ENCODE data around the gene QSOX1.

Gene QSOX1

DNA sequence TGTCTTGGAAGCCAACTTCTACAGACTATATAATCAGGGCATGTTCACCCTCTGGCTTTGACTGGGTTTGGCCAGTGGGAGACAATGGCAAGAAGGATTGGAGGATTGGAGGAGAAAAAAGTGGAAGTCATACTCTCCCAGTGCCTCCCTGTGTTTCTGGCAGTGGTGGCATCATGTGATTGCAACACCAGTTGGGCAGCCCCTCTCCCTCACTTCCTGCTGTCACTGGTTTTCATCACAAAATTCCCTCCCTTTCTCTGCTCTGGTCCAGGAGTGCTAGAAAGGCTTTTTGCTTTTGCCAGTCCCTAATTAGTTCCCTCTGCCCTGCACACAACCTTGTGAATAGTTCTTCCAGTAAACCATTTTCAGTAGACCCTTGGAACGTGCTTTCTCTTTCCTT, 3.7 kb upstream of the QSOX1 start:
- DNase-seq = no peak

DNA sequence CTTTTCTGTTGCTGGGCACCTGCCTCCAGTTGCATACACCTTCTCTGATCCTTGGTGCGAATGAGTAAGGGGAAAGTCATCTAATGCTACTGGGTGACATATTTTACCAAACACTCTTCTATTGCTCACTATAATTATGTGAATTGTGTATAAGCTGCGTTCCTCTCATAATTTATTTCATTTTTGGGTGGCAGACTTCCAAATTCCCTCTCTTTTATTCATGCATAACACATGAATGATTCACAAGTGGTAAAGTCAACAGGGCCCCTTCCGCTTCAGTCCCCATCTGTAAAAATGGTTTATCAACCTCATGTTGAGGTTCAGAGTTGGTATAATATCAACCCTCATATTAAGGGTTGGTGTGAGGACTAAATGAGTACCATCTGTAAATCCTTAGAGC, 3.2 kb upstream of the QSOX1 start:
- DNase-seq = no peak

DNA sequence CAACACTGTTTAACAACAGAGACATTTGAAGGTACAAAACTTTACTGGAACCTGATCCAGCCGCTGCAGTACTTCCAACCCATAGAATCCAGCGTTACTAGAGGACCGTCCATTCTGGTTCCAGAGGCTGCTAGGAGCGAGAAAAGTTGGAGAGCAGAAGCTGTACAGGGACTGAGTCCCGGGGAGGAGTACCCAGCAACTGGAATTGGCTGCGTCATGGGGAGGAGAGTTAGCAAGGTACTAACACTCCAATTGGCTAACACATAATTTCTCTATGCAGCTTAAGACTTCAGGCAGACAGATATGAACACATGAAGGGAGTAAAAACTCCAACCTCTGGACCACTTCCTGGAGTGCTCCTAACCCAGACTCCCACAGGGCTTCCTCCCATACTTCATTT, 2.1 kb upstream of the QSOX1 start:
- DNase-seq = no peak

DNA sequence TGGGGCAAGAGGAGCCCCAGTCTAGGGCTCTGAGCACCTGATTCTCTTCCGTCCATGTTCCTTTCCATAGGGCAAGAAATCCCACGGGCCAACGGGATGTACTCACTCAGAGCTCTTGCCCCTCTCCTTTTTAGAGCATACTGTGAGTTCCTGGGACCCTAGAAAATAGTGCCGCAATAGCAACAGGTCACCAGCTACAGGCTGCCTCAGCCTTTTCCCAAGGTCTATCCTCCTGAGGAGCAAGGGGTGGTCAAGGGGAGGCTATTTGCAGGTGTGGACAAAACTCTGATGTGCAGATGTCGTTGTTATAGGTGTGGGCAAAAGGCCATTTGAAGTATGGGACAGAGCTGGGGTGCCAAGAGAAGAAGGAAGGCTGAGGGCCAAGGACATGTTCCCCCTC, 1.6 kb upstream of the QSOX1 start:
- DNase-seq = no peak

DNA sequence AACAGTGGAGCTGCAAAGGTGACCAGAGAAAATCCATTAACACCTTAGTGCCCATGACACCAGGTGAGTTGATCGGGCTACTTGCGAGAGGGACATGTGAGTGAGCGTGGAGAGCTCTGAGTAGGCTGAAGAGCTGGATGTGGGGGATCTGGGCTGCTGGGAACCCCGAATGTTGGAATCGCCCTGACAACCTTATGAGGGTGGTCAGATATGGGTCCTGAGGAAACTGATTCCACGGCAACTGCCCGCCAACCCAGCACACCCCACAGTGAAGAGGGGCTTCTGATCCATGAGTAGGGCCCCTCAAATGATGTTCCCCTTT, 705 bp upstream of the QSOX1 start:
- DNase-seq = no peak

DNA sequence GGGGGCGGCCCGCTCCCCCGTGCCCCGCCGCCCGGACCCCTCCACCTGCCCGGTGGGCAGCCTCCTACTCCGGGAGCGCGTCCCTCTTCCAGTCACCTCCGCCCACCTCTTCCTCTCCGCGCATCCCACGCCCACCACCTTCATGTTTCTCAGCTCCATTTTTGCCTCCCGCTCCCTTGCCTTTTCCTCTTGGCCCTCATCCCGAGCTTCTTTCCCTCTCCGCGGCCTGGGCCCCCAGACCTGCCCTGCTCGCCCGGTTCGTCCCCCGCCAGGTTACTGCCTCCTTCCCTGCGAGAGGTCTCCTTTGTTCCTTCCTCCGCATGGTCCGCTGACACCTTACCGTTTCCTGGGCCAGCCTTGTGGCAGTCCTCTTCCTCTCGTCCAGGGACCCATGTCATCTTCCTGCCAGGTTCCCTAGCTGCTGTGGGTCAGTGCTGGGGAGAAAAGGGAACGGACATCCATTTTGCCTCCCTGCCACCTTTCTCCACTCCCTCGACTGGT, 563 bp downstream of the QSOX1 start:
- DNase-seq = no peak

DNA sequence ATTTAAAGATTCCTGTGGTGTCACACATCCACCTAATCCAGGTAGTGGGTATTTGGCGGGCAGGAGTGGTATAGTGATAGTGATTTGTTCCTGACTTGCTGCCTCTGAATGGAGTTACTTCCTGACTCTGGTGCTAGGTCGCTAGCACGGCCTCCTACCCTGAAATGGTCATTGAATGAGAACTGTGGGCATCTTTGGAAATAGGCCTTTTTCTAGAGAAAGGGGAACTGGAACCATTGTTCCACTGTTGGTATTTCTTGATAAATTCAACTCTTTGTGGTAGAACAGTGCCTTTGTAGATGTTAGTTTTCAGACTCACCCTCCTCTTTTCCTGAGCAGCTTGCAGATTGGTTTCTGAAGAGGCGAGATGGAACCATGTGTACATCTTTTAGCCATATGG, 1.5 kb downstream of the QSOX1 start:
- no peak for DNase-seq

DNA sequence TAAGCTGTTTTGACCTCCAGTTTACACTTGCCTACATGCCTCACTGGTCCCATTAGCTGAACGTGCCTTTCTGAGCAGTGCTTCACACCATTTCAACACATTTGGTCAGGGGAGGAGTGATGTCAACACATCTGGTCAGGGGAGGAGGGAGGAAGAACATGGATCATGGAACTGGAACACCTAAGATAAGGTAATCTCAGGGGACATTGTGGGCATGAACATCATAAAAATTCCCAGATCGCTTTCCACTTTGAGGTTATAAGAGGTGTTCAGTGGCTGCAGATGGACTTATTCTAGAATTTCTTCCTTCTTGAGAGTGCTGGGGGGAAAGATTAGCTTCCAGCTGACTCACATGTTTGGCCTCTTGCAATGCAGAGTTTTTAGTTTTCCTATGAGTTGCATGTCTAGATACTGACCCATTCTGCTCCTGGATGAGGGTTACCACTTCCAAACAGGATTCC, 2.0 kb downstream of the QSOX1 start:
- no peak for DNase-seq

DNA sequence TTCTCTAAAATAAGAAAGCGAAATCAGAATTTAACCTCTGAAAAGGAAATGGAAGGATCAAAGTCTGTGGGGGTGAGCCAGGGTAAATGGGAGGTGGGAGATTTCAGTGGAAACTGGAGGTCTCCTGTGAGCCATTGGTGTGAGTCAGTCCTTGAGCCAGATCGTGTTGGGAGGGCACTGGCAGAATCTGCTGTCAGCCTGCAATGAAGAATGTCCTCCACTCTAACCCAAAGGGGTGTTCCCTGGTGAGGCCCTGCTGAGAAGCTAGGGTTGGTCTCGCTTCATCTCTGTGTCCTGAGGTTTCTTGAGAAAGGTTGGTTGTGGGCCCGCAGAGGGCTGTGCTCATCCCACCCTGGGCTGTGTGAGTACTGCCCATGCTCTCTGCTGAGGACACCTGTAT, 2.4 kb downstream of the QSOX1 start:
- DNase-seq = no peak

DNA sequence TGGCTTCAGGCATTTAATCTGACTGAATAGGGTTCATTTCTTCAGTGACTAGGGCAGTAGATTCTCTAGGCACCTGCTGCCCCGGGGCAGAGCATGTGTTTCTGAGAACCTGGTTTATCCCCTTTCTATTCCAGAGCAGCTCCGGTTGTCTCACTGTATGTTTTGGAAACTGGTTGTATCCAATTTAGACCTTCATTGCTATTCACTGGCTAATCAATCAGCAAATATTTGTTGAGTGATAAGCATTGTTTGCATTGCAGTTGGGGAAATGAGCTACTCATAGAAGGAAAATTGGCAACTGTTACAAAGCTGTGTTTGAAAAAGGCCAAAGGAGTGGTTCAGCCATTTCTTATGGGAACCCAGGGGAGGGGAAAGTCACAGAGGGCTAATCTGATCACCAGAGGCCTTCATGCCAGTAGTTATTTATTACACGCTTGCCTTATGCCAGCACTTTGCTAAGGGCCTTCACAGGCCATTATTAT, 2.9 kb downstream of the QSOX1 start:
- no peak for DNase-seq

DNA sequence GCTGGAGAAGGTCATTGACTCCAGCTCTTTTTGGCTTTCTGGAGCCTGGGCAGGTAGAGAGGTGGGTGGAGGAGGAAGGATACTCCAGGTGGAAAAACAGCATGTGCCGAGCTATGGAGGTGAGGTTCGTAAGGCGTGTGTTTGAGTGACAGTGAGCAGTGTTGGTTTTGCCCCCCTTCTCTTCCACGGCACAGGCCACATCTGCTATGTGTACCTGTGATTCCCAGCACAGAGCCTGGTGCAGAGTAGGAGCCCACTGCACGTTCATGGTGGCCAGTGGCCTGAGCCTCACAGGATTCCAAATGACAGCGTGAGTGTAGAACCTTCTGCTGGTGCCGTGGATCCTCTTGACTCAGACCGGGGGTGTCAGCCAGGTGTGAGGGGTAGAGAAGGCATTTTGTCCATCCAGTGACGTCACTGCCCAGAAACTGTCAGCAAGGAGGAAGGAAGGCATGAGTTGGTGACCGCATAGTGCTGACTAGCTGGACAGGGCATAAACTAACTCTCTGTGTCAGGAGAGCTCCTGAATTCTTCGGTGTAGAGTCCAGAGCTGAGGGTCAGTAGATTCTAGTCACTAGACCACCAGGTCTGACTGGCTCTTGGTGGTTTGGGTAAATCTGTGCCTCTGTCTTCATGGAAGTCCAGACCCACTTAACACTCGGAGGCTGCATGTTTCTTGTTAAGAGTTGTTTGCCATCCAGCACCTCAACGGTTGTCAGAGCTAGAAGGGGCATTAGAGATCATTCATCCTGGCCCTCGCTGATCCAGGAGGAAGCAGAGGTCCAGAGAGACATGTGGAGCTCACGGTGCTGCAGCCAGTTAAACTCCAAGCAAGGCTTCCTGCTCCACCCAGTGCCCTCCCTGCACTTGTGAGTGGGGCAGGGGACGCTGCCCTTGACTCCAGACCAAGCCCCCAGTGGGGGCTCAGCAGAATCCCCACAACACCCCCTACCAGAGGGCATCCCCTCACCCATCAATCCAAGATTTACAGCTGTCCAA, 3.8 kb downstream of the QSOX1 start:
- DNase-seq = no peak

DNA sequence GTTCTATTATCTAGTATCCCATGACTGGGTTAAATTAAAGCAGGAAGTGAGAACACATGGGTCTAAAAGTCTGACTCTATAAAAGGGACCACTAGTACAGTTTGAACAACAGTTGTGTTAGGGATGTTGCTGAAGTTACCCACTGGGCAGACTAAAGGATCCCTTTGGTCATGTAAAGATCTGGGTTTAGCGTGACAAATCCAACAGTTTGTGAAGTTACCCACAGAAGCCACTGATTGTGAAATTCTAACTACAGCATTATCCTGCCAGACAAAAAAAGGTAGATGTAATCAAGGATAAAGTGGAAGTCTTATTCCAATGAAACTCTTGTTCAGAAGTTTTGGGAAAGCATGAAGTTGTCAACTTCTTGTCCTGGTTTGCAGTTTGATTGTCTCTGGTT, 5.7 kb downstream of the QSOX1 start:
- no peak for DNase-seq

DNA sequence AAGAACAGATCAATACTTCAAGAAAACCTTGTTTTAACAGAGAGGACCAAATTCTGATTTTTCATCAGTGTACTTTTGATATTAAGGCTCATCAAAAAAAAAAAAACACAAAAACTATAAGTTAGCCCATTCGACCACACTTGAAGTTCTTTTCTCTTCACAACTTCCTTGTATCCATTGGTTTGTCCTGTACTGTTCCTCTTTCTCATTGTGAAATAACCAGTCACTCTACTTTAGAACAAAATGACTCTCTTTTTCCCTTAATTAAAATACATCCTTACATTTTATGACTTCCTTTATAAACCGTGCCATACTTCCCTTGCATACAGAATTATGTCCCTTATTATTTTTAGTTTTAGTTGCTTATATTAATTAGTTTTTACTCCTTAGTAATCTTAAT, 8.4 kb downstream of the QSOX1 start:
- DNase-seq = no peak

DNA sequence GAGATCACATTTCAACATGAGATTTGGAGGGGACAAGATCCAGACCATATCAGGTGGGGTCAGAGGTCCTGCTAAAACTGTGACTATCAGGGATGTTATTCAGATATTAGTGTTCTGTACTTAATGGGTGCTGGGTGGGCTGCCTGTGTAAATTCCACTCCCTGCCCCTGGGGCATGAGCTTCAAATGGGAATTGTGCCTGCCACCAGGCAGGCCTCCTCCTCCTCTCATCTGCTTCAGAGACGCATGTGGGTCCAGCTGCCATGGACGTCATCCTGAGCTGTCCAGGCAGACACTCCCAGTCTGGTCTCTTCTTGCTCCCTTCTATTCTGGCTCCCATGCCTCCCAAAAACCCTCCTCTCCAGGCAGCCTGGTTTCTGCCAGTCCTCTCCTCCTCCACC, 10.4 kb downstream of the QSOX1 start:
- DNase-seq = no peak

DNA sequence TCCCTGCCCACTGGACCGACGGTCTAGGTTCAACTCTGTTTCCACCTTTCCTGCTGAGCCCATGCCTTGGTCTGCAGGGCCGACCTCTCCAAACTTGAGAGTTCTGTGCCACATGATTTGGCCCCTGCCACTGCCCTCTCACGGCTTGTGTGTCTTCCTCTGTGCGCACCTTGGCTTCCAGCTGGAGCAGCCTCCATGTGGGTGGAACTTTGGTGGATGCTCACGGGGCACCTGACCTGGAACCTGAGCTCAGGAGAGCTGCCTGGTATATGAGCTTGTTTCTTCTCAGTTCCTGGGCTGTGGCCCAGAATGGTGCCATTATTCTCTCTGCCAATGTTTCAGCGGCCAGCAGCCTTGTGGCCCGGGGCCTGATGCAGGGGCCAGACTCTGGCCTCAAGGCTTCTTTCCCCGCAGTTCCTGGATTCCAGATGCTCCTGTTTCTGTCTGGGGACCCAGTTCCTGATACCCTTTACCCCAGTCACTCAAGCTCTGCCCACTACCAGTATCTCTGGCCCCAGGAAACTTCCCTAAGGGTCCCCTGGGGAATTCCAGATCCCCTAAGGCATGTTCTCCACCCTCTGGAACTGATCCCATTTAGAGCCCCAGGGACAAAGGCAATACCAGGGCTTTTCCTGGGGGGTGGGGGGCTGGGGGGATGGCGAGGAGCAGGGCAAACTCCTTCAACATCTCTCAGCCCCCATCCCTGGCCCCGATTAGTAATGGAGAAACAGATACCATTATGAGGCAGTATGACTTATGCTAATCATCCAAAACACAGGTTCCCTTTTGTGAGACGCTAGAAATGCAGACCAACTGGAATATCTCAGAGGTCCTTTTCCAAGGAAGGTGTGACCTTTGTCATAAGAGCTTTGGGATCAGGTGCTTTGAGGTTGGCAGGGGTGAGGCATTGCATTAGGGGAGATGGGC, 11.1 kb downstream of the QSOX1 start:
- no peak for DNase-seq

DNA sequence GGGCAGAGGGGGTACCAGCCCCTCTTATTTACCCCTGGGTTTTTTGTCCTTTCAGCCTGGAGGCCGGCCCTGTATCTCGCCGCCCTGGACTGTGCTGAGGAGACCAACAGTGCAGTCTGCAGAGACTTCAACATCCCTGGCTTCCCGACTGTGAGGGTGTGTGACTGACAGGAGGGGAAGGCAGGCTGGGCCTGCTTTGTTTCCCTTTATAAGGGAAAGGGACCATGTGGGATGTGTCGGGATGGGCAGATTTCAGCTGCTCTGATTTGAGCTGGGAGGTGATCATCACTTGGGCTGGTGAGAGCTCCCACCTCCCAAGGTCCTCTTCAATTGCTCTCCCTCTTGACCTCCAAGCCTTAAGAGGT, 11.7 kb downstream of the QSOX1 start:
- no peak for DNase-seq

DNA sequence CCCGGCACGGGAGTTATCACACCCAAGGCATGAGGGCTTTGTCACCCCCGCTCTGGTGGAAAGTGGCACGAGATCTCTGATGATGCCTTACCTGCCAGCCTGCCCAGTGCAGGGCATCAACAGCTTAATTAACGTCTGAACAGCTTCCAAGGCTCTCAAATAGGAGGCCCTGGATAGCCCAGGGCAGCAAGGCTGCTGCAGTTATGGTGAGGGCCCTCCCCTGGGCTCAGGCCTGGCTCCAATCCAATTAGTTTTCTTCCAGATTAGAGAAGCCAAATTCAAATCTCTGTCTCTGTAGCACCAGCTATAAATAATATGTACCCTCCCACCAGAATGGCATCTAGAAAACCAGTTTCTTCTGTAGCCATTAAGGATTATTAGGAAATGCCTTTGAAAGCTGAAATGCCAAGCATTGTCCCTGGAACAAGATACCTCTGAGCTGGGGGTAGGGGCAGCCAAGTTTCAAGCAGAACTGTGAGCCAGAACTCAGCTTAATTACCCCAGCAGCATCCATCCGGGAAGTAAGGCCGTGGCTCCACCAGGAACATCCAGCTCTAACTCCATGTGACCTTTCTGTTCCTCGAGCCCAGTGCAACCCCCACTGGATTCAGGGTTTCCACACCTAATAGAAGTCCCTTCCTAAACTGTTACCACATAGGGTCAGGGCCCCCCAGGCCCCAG, 12.5 kb downstream of the QSOX1 start:
- DNase-seq = no peak

DNA sequence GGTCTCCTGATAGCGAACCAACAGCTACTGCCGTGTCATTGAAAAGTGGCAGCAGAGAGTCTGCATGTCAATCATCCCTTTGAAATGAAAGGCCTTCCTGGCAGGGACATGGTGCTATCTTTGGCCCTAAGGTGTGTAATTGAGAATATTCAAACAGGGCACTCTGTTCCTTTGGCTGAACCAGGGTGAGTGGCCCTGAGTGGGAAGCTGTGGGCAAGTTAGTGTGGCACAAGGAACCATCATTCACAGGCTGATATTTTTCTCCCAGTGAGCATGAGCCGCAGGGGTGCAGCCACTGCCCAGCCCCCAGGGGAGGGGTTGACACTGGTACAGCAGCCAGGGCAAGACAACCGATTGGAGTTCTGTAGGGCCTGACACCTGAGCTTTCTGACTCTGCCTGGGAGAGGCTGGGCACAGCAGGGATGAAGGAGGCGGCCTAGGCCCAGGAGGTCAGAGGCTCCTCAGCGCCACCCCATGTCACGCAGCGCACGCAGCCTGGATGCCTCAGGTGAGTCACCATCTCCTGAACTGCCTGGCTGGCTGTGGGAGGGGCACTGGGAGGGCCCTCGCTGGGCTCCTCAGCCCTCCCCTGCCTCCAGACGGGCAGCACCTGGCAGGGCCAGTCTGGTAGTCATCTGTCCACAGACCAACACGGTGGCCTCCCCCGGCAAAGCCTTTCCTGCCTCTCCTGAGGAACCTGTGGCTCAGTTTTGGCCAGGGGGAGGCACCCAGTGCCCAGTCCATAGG, 13.2 kb downstream of the QSOX1 start:
- no peak for DNase-seq

DNA sequence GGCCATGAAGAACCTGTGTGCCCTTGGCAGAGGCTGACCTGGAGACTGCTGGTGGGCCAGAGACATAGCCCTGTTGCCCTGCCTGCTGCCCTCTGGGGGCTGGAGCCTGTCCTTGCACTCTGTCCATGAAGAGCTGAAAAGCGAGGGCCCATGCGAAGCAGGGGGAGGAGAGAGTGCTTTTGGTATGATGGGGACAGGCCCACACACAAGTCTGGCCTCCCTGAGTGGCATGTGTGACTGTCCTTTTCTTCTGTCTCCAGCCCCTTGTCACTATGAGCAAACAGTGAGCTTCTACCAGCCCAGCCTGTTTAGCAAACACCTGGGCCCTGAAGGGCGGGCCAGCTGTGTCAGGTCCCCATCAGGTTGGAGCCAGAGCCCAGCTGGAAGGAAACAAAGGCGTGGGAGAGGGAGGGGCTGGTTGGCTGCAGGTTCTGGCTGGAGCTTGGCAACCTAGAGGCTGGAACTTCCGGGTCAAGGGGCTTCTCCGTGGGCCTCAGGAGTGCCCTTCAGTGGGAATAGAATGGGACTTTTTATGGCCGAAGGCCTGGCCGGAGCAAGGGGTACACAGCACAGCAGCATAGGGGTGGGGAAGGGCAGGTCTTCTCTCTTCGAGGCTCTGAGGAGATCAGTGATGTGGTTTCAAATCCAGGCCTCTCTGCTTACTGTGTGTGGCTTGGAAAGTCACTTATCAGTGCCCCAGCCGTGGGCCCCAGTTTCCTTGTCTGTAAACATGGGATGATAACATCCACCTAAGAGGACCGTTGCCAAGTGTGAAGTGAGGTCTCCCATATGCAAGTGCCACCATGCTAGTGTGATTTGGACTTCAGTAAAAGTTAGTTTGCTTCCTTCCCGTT, 14.3 kb downstream of the QSOX1 start:
- peak in 1 of 4 experiments; percentile 13 for DNase-seq

DNA sequence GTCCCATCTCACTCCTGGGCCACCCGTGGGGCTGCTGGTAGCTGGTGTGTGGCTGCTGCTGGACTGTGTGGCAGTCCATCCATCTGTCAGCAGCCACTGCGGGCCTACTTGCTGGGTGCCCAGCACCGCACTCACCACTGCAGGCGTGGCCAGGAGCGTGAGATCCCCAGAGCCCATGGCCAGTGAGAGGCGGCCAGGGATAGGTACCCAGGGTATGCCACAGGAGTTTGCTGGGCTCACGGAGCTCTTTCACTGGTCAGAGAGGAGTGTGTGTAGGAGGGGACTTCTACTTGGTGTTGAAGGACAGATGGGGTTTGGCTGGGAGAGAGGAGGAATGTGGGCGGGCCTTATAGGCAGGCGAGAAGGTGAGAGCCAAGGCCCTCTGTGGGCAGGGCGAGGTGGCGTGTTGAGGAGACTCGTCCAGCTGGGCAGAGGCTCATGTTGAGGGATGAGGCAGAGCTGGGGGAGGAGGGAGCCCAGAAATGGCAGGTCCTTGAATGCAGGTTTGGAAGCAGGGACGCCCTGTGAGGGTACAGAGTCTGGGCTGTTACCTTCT, 15.0 kb downstream of the QSOX1 start:
- no peak for DNase-seq
